Hematopoietic multipotent progenitor cell treated with erythropoietin and hydrocortisone succinate and interleukin-3 and kit ligand, for 4 days (in vitro differentiated cells): ENCODE measurements around the gene TTC7B.

Experiments used
- DNase-seq: peaks from one replicate; pipeline ENCODE4 v3.0.0-alpha.2; 2015

Gene TTC7B

GRCh38 chr14:90699016-90699415 is 117.2 kb downstream of the TTC7B start:
- DNase-seq: no peak

- DNase-seq: no peak
Observed at GRCh38 chr14:90698379-90698869, 117.8 kb downstream of the TTC7B start.

GRCh38 chr14:90697577-90698206 is 118.5 kb downstream of the TTC7B start:
- DNase-seq: peak; percentile 90

GRCh38 chr14:90697132-90697531 is 119.1 kb downstream of the TTC7B start:
- no peak for DNase-seq

GRCh38 chr14:90696720-90697119 is 119.5 kb downstream of the TTC7B start:
- DNase-seq: no peak

GRCh38 chr14:90695997-90696660 is 120.1 kb downstream of the TTC7B start:
- peak; percentile 50 for DNase-seq

- no peak for DNase-seq
Observed at GRCh38 chr14:90693413-90693812, 122.8 kb downstream of the TTC7B start.

GRCh38 chr14:90692826-90693225 is 123.4 kb downstream of the TTC7B start:
- DNase-seq: no peak

GRCh38 chr14:90692061-90692460 is 124.2 kb downstream of the TTC7B start:
- DNase-seq: no peak

GRCh38 chr14:90691627-90692026 is 124.6 kb downstream of the TTC7B start:
- no peak for DNase-seq

- DNase-seq: no peak
Observed at GRCh38 chr14:90687680-90688079, 128.6 kb downstream of the TTC7B start.

- no peak for DNase-seq
Observed at GRCh38 chr14:90682615-90683014, 133.6 kb downstream of the TTC7B start.

GRCh38 chr14:90681929-90682328 is 134.3 kb downstream of the TTC7B start:
- no peak for DNase-seq

GRCh38 chr14:90678846-90679362 is 137.3 kb downstream of the TTC7B start:
- DNase-seq: no peak

GRCh38 chr14:90678420-90678819 is 137.8 kb downstream of the TTC7B start:
- no peak for DNase-seq

- DNase-seq: no peak
Observed at GRCh38 chr14:90677484-90678050, 138.7 kb downstream of the TTC7B start.

GRCh38 chr14:90676912-90677311 is 139.3 kb downstream of the TTC7B start:
- no peak for DNase-seq

- no peak for DNase-seq
Observed at GRCh38 chr14:90676356-90676755, 139.9 kb downstream of the TTC7B start.

GRCh38 chr14:90675399-90675798 is 140.8 kb downstream of the TTC7B start:
- DNase-seq: peak; percentile 64

- DNase-seq: no peak
Observed at GRCh38 chr14:90674716-90675115, 141.5 kb downstream of the TTC7B start.

GRCh38 chr14:90674043-90674670 is 142.1 kb downstream of the TTC7B start:
- peak; percentile 48 for DNase-seq

- DNase-seq: no peak
Observed at GRCh38 chr14:90671382-90672234, 144.6 kb downstream of the TTC7B start.

- DNase-seq: no peak
Observed at GRCh38 chr14:90669731-90670130, 146.5 kb downstream of the TTC7B start.
